H1 (cell line): ENCODE measurements around the gene GABRA4. TPM values are rescaled to one million over a fixed set of nuclear protein-coding genes. Genes with fewer than 3 reads are reported as not detected.

Source experiments
- POLR2A ChIP-seq, 2 experiments: IDR thresholded peaks; 1 replicate in 1 of 2; 2 replicates in 1 of 2; pipeline ENCODE4 v1.6.1; 2011; ENCODE audit warnings: low read depth in 2 of 2, low read length in 2 of 2, mild to moderate bottlenecking in 2 of 2; ENCODE audit errors: control extremely low read depth in 1 of 2
- RFX5 ChIP-seq: IDR thresholded peaks from 2 replicates; pipeline ENCODE4 v1.6.1; 2011; ENCODE audit warnings: low read depth, low read length, improper control_type of control experiment, borderline replicate concordance
- SUZ12 ChIP-seq: fragments of 200-600 bp; sonication (generic); IDR thresholded peaks from 2 replicates; pipeline ENCODE4 v1.6.1; 2012; ENCODE audit warnings: mild to moderate bottlenecking, inconsistent platforms, low read length, moderate library complexity, mixed read lengths
- polyA plus RNA-seq, 7 experiments: library from polyadenylated mRNA; depleted of rRNA in 3 of 7; stranded (reverse) in 5 of 7; unstranded in 2 of 7; fragments of >200 nt in 5 of 7; fragments of 200-250 nt in 2 of 7; gene quantifications; 1 replicate in 5 of 7; 2 replicates in 1 of 7; 4 replicates in 1 of 7; pipeline versions ENCODE4 v1.2.1 to v1.2.3, GENCODE V29; 2011 to 2013; ENCODE audit warnings: missing spikeins in 2 of 7, mixed read lengths in 2 of 7
- total RNA-seq: library from RNA; stranded (reverse); fragmentation: NEBNext Ultra II Directional; extraction: Animal tissue kit (Norgen Biotek cat#: 25700); gene quantifications from 2 replicates; pipeline ENCODE4 v1.2.1, GENCODE V29; 2021
- TF ChIP-seq, protein P1 (sequence below), 3 experiments: IDR thresholded peaks; 1 replicate in 2 of 3; 2 replicates in 1 of 3; pipeline versions ENCODE4 v1.5.1 to v1.6.1; 2011; ENCODE audit warnings: low read length in 3 of 3, mild to moderate bottlenecking in 3 of 3, inconsistent platforms in 2 of 3, low read depth in 1 of 3, moderate library complexity in 1 of 3; ENCODE audit not compliant: insufficient read depth in 1 of 3; ENCODE audit errors: control extremely low read depth in 1 of 3

GABRA4 gene
- total and polyA plus RNA-seq, 2 of the 8 experiments (the other 6 are each of a cell fraction or from before 2014, with no cell fraction given): 0.09 to 0.37 TPM

DNA sequence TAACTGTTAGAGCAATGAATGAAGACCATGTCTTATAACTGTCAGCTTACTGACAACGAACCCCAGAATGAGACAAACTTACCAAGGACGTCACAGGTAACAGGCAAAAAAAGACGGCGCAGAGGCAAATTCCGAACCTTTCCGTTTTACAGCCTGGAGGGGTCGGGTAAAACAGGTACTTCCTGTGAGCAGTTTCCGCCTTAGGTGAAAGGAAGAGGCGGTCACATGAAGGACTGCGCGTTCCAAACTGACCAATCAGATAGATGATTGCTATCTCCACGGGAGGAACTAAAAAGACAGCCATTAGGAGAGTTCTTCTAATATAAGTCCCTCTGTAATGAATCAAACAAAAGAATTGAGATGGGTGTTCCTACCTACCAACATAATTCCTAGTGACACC is 84.3 kb downstream of the GABRA4 start, which contains the start of gene COX7B2 (continued):
- TF ChIP-seq, protein P1, sequence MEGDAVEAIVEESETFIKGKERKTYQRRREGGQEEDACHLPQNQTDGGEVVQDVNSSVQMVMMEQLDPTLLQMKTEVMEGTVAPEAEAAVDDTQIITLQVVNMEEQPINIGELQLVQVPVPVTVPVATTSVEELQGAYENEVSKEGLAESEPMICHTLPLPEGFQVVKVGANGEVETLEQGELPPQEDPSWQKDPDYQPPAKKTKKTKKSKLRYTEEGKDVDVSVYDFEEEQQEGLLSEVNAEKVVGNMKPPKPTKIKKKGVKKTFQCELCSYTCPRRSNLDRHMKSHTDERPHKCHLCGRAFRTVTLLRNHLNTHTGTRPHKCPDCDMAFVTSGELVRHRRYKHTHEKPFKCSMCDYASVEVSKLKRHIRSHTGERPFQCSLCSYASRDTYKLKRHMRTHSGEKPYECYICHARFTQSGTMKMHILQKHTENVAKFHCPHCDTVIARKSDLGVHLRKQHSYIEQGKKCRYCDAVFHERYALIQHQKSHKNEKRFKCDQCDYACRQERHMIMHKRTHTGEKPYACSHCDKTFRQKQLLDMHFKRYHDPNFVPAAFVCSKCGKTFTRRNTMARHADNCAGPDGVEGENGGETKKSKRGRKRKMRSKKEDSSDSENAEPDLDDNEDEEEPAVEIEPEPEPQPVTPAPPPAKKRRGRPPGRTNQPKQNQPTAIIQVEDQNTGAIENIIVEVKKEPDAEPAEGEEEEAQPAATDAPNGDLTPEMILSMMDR (IDR thresholded peaks at IDR 0.05; ENCODE audit: control extremely low read depth in 1 of 3, insufficient read depth in 1 of 3, low read depth in 1 of 3, low read length in 3 of 3): no peak
- no peak for TF ChIP-seq SUZ12
- TF ChIP-seq RFX5: no peak
- TF ChIP-seq POLR2A (IDR thresholded peaks at IDR 0.05; ENCODE audit: control extremely low read depth in 1 of 2, low read depth in 2 of 2, low read length in 2 of 2): no peak
